GM19463 (cell line): ENCODE results near the gene GLIPR1L2.
"Not testable (repeated sequence)": the region's sequence is repeated elsewhere in the genome, so short reads cannot be mapped to it uniquely, and the experiment has no call there.

Experiments used
- ATAC-seq: cut with Tn5 transposase; IDR thresholded peaks from one replicate; pipeline ENCODE4 v1.9.1; 2021; ENCODE audit warnings: mild to moderate bottlenecking, moderate library complexity; ENCODE audit not compliant: unreplicated experiment

The GLIPR1L2 gene

GRCh38 chr12:75390899-75391538, at the start of gene GLIPR1L2:
GLIPR1L2 (plus strand) TSS chr12:75391089; CDS start chr12:75391117, 28 bp downstream.
- peak; percentile 94 for ATAC-seq

- no peak for ATAC-seq
These were observed 49.0 kb upstream of the GLIPR1L2 start for GRCh38 chr12:75341873-75342272.

- ATAC-seq: no peak
These were observed 45.4 kb upstream of the GLIPR1L2 start for GRCh38 chr12:75345531-75345930.

- ATAC-seq: not testable (repeated sequence)
These were observed 44.7 kb upstream of the GLIPR1L2 start for GRCh38 chr12:75346215-75346614.

- ATAC-seq: no peak
These were observed 40.9 kb upstream of the GLIPR1L2 start for GRCh38 chr12:75349946-75350345.

GRCh38 chr12:75350413-75350812, 40.5 kb upstream of the GLIPR1L2 start:
- ATAC-seq: no peak

- ATAC-seq: no peak
These were observed 36.9 kb upstream of the GLIPR1L2 start for GRCh38 chr12:75354011-75354410.

- no peak for ATAC-seq
These were observed 30.0 kb upstream of the GLIPR1L2 start for GRCh38 chr12:75360920-75361319.

GRCh38 chr12:75361408-75361807, 29.5 kb upstream of the GLIPR1L2 start:
- ATAC-seq: no peak

- no peak for ATAC-seq
These were observed 26.0 kb upstream of the GLIPR1L2 start for GRCh38 chr12:75364919-75365318.

- peak; percentile 89 for ATAC-seq
These were observed 24.3 kb upstream of the GLIPR1L2 start for GRCh38 chr12:75366629-75367028.

- no peak for ATAC-seq
These were observed 15.9 kb upstream of the GLIPR1L2 start for GRCh38 chr12:75374971-75375370.

- no peak for ATAC-seq
These were observed 12.5 kb upstream of the GLIPR1L2 start for GRCh38 chr12:75378354-75378753.

- ATAC-seq: no peak
These were observed 1.8 kb upstream of the GLIPR1L2 start for GRCh38 chr12:75389061-75389460.

- no peak for ATAC-seq
These were observed 1.2 kb upstream of the GLIPR1L2 start for GRCh38 chr12:75389706-75390105.

- no peak for ATAC-seq
These were observed 562 bp upstream of the GLIPR1L2 start for GRCh38 chr12:75390156-75390898.

- ATAC-seq: no peak
These were observed 13.3 kb downstream of the GLIPR1L2 start for GRCh38 chr12:75404231-75404630.

GRCh38 chr12:75407683-75408082, 16.8 kb downstream of the GLIPR1L2 start:
- ATAC-seq: no peak

- no peak for ATAC-seq
These were observed 18.9 kb downstream of the GLIPR1L2 start for GRCh38 chr12:75409830-75410229.

- no peak for ATAC-seq
These were observed 23.8 kb downstream of the GLIPR1L2 start for GRCh38 chr12:75414671-75415070.

GRCh38 chr12:75419841-75420240, 29.0 kb downstream of the GLIPR1L2 start:
- no peak for ATAC-seq

- no peak for ATAC-seq
These were observed 36.6 kb downstream of the GLIPR1L2 start for GRCh38 chr12:75427491-75427890.
